GM12878 (cell line): ENCODE measurements around the gene ARID1A. TPM values are rescaled to one million over a fixed set of nuclear protein-coding genes. Genes with fewer than 3 reads are reported as not detected.

Experiments
- ATAC-seq: fragments of 200-7000 bp; cut with Tn5 transposase; 3 replicates; pipeline ENCODE4 v1.9.1; 2020; ENCODE audit warnings: mild to moderate bottlenecking, moderate library complexity
- BruUV-seq: library from RNA; stranded (reverse); fragments of 400-500 nt; replicated peaks from 2 replicates; lab custom pipeline; 2021; lab: Mats Ljungman, UMichigan
- CTCF ChIA-PET: fragments of 300-600 bp; sonication (Branson Sonifier 250); formaldehyde crosslinking; extraction: SDS; loops from one replicate; lab custom pipeline; 2021; ENCODE audit warnings: inconsistent platforms; lab: Yijun Ruan, JAX
- POLR2A ChIA-PET: fragments of 350-600 bp; formaldehyde crosslinking; extraction: SDS; loops from one replicate; lab custom pipeline; 2021; ENCODE audit warnings: inconsistent platforms; lab: Charles Lee
- RAD21 ChIA-PET: fragments of 300-600 bp; sonication (Branson Sonifier 250); formaldehyde crosslinking; loops from one replicate; lab custom pipeline; 2023; ENCODE audit warnings: antibody characterized with exemption; ENCODE audit not compliant: unreplicated experiment; lab: Charles Lee
- SMC1A ChIA-PET: fragments of 300-600 bp; sonication (Branson Sonifier 250); formaldehyde crosslinking; loops from one replicate; lab custom pipeline; 2023; ENCODE audit not compliant: unreplicated experiment, uncharacterized antibody; lab: Charles Lee
- DNase-seq: peaks from one replicate; pipeline ENCODE4 v3.0.0-alpha.2; 2011; ENCODE audit warnings: low read depth, low spot score
- FAIRE-seq: peaks from 3 replicates; lab custom pipeline; 2011; peaks lifted over from hg19 to GRCh38; lab: Jason Lieb, UNC
- H2AFZ ChIP-seq: 2 replicates; pipeline ENCODE4 v1.6.0; 2011; ENCODE audit warnings: low read depth, low read length, control low read depth; ENCODE audit not compliant: control insufficient read depth
- H3K27ac ChIP-seq: 2 replicates; pipeline ENCODE4 v1.5.1; 2011; ENCODE audit warnings: control low read depth; ENCODE audit not compliant: control insufficient read depth, insufficient read depth
- H3K27me3 ChIP-seq, 2 experiments: replicated peaks in 1 of 2; 2 replicates each; pipeline versions ENCODE4 v1.6.0 to v1.6.1; 2011; ENCODE audit warnings: low read length in 1 of 2; ENCODE audit not compliant: control insufficient read depth in 2 of 2, insufficient read depth in 2 of 2
- H3K36me3 ChIP-seq, 2 experiments: 2 replicates each; pipeline ENCODE4 v1.5.1; 2011; ENCODE audit warnings: low read length in 1 of 2; ENCODE audit not compliant: control insufficient read depth in 2 of 2, insufficient read depth in 2 of 2
- H3K4me1 ChIP-seq: 2 replicates; pipeline ENCODE4 v1.6.1; 2011; ENCODE audit warnings: mild to moderate bottlenecking, low read length, moderate library complexity, mixed read lengths; ENCODE audit not compliant: control insufficient read depth, insufficient read depth
- H3K4me2 ChIP-seq: 2 replicates; pipeline ENCODE4 v1.6.0; 2011; ENCODE audit warnings: control low read depth; ENCODE audit not compliant: control insufficient read depth, insufficient read depth
- H3K4me3 ChIP-seq: fragments of 200-600 bp; sonication (generic); 2 replicates; pipeline ENCODE4 v1.5.1; 2016
- H3K79me2 ChIP-seq: 2 replicates; pipeline ENCODE4 v1.6.0; 2011; ENCODE audit warnings: low read length; ENCODE audit not compliant: control insufficient read depth, insufficient read depth
- H3K9ac ChIP-seq: 2 replicates; pipeline ENCODE4 v1.8.0; 2011; ENCODE audit warnings: low read length, control low read depth, mixed read lengths; ENCODE audit not compliant: control insufficient read depth, insufficient read depth
- H3K9me3 ChIP-seq: replicated peaks from 3 replicates; pipeline ENCODE4 v1.5.1; 2011; ENCODE audit warnings: mild to moderate bottlenecking, low read length; ENCODE audit not compliant: control insufficient read depth, insufficient read depth
- H4K20me1 ChIP-seq: 2 replicates; pipeline ENCODE4 v1.6.0; 2011; ENCODE audit not compliant: control insufficient read depth, insufficient read depth
- BACH1 ChIP-seq: fragments of 450-650 bp; IDR thresholded peaks from 2 replicates; pipeline ENCODE4 v1.6.1; 2017; ENCODE audit warnings: mild to moderate bottlenecking, borderline replicate concordance
- CREM ChIP-seq: IDR thresholded peaks from 2 replicates; pipeline ENCODE4 v1.6.1; 2014; ENCODE audit warnings: antibody characterized with exemption, low read depth
- DPF2 ChIP-seq: fragments of 450-650 bp; IDR thresholded peaks from 2 replicates; pipeline ENCODE4 v1.6.1; 2017; ENCODE audit warnings: mild to moderate bottlenecking
- FOS ChIP-seq: IDR thresholded peaks from 3 replicates; pipeline ENCODE4 v1.6.1; 2011; ENCODE audit warnings: borderline replicate concordance; ENCODE audit not compliant: insufficient read length; ENCODE audit errors: extremely low read depth
- IRF3 ChIP-seq: fragments of 450-650 bp; IDR thresholded peaks from 2 replicates; pipeline ENCODE4 v1.6.1; 2014; ENCODE audit warnings: mild to moderate bottlenecking
- MYC ChIP-seq: IDR thresholded peaks from 2 replicates; pipeline ENCODE4 v1.6.1; 2011; ENCODE audit warnings: mild to moderate bottlenecking, low read length, moderate library complexity, inconsistent platforms; ENCODE audit not compliant: insufficient read depth, insufficient replicate concordance, insufficient read length, severe bottlenecking
- NR2C2 ChIP-seq: IDR thresholded peaks from 2 replicates; pipeline ENCODE4 v1.6.1; 2011; ENCODE audit warnings: borderline replicate concordance, low read depth; ENCODE audit not compliant: control insufficient read depth, insufficient read length
- NRF1 ChIP-seq: conservative IDR thresholded peaks from 2 replicates; pipeline ENCODE4 v1.6.1; 2011; ENCODE audit warnings: mild to moderate bottlenecking, low read depth, low read length, improper control_type of control experiment
- SIN3A ChIP-seq: IDR thresholded peaks from 2 replicates; pipeline ENCODE4 v1.6.1; 2012; ENCODE audit warnings: low read depth, low read length, improper control_type of control experiment
- STAT3 ChIP-seq: IDR thresholded peaks from 2 replicates; pipeline ENCODE4 v1.6.1; 2011; ENCODE audit warnings: low read depth, low read length, improper control_type of control experiment
- TBL1XR1 ChIP-seq: IDR thresholded peaks from 2 replicates; pipeline ENCODE4 v1.6.1; 2012; ENCODE audit warnings: low read depth, low read length, improper control_type of control experiment
- ZNF622 ChIP-seq: fragments of 450-650 bp; IDR thresholded peaks from 2 replicates; pipeline ENCODE4 v1.6.1; 2017; ENCODE audit warnings: mild to moderate bottlenecking, inconsistent platforms
- WGBS: methylation state at CpG from one replicate; pipeline ENCODE4 v1.1.6; 2016; ENCODE audit warnings: low lambda C conversion rate; ENCODE audit not compliant: insufficient replicate concordance, insufficient coverage; ENCODE audit errors: missing lambda C conversion rate; 5-methylcytosine and 5-hydroxymethylcytosine counted together
- in situ Hi-C: fragments of 300-500 bp; cut with MboI; formaldehyde crosslinking; loops from 9 replicates; pipeline ENCODE4 v1.14.3; 2018; ENCODE audit warnings: mixed read lengths
- intact Hi-C: fragments of 100-400 bp; cut with micrococcal nuclease; formaldehyde crosslinking; loops from one replicate; pipeline ENCODE4 v1.14.2; 2022; ENCODE audit not compliant: unreplicated experiment
- polyA plus RNA-seq, 11 experiments: library from polyadenylated mRNA; depleted of rRNA in 4 of 11; unstranded in 6 of 11; stranded (reverse) in 5 of 11; fragments of >200 nt; fragmentation: Nextera tagmentation in 4 of 11; fragmentation: Illumina TruSeq in 1 of 11; extraction: Ambion mirVana in 4 of 11; extraction: Trizol in 1 of 11; gene quantifications; 1 replicate in 1 of 11; 2 replicates in 10 of 11; pipeline versions ENCODE4 v1.2.1 to v1.2.3, GENCODE V29; 2011 to 2016; ENCODE audit warnings: inconsistent platforms in 2 of 11, missing spikeins in 2 of 11, low read depth in 1 of 11
- total RNA-seq, 4 experiments: library from RNA; depleted of rRNA in 3 of 4; stranded (reverse); fragments of >200 nt in 3 of 4; fragmentation: Illumina TruSeq in 1 of 4; extraction: Trizol in 1 of 4; gene quantifications; 2 replicates each; pipeline versions ENCODE4 v1.2.1 to v1.2.3, GENCODE V29; 2013 to 2021
- TF ChIP-seq, protein P1 (sequence below), 3 experiments: IDR thresholded peaks in 2 of 3; conservative IDR thresholded peaks in 1 of 3; 2 replicates each; pipeline ENCODE4 v1.5.1; 2011; ENCODE audit warnings: low read depth in 3 of 3, low read length in 3 of 3, mild to moderate bottlenecking in 3 of 3, control low read depth in 2 of 3, moderate library complexity in 2 of 3, inconsistent platforms in 1 of 3, mixed read lengths in 1 of 3; ENCODE audit not compliant: control insufficient read depth in 2 of 3, insufficient read depth in 1 of 3; ENCODE audit errors: extremely low read depth in 1 of 3
- TF ChIP-seq, protein P2 (sequence below): fragments of 450-650 bp; formaldehyde crosslinking; IDR thresholded peaks from 2 replicates; pipeline ENCODE4 v1.4.0; 2020; ENCODE audit warnings: mild to moderate bottlenecking, moderate library complexity
- TF ChIP-seq, protein P3 (sequence below): IDR thresholded peaks from 2 replicates; pipeline ENCODE4 v1.6.1; 2011; ENCODE audit warnings: low read depth, mild to moderate bottlenecking, low read length, moderate library complexity, borderline replicate concordance; ENCODE audit errors: extremely low read depth

Gene ARID1A
- total and polyA plus RNA-seq, 10 of the 15 experiments (the other 5 are each of a cell fraction or from before 2014, with no cell fraction given): 10.0 to 98.0 (median 23.5) TPM

- no peak overlapping the region for H3K4me3 ChIP-seq
- WGBS: 85% methylated on average over 3 of the region's 3 CpGs
- no peak overlapping the region for H2AFZ ChIP-seq
- ChIA-PET RAD21 (interaction anchor here (0.6 kb wide), 2 partner anchors 80 to 82 kb away, joined by 3 to 6 read pairs; no protein-coding TSS in a partner anchor), SMC1A (interaction anchor here (1.2 kb wide), 1 partner anchor 18 kb away, joined by 3 read pairs; no protein-coding TSS in a partner anchor), POLR2A (interaction anchor here (0.6 to 1.4 kb wide), 2 partner anchors 10 to 1065 kb away, joined by 4 to 6 read pairs; no protein-coding TSS in a partner anchor), CTCF (interaction anchor here (1.3 kb wide), 1 partner anchor 83 kb away, joined by 3 read pairs; no protein-coding TSS in a partner anchor)
- no peak for TF ChIP-seq TBL1XR1
- no peak for TF ChIP-seq FOS
- no peak for TF ChIP-seq MYC
- TF ChIP-seq, protein P1, sequence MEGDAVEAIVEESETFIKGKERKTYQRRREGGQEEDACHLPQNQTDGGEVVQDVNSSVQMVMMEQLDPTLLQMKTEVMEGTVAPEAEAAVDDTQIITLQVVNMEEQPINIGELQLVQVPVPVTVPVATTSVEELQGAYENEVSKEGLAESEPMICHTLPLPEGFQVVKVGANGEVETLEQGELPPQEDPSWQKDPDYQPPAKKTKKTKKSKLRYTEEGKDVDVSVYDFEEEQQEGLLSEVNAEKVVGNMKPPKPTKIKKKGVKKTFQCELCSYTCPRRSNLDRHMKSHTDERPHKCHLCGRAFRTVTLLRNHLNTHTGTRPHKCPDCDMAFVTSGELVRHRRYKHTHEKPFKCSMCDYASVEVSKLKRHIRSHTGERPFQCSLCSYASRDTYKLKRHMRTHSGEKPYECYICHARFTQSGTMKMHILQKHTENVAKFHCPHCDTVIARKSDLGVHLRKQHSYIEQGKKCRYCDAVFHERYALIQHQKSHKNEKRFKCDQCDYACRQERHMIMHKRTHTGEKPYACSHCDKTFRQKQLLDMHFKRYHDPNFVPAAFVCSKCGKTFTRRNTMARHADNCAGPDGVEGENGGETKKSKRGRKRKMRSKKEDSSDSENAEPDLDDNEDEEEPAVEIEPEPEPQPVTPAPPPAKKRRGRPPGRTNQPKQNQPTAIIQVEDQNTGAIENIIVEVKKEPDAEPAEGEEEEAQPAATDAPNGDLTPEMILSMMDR (IDR thresholded peaks at IDR 0.05 in 2 of 3, conservative IDR thresholded peaks at IDR 0.05 in 1 of 3; ENCODE audit: control insufficient read depth in 2 of 3, extremely low read depth in 1 of 3, insufficient read depth in 1 of 3, low read depth in 3 of 3, low read length in 3 of 3): no peak
- no peak for TF ChIP-seq NRF1
- TF ChIP-seq BACH1: no peak
- TF ChIP-seq SIN3A: no peak
- no peak for TF ChIP-seq CREM
- TF ChIP-seq, protein P2, sequence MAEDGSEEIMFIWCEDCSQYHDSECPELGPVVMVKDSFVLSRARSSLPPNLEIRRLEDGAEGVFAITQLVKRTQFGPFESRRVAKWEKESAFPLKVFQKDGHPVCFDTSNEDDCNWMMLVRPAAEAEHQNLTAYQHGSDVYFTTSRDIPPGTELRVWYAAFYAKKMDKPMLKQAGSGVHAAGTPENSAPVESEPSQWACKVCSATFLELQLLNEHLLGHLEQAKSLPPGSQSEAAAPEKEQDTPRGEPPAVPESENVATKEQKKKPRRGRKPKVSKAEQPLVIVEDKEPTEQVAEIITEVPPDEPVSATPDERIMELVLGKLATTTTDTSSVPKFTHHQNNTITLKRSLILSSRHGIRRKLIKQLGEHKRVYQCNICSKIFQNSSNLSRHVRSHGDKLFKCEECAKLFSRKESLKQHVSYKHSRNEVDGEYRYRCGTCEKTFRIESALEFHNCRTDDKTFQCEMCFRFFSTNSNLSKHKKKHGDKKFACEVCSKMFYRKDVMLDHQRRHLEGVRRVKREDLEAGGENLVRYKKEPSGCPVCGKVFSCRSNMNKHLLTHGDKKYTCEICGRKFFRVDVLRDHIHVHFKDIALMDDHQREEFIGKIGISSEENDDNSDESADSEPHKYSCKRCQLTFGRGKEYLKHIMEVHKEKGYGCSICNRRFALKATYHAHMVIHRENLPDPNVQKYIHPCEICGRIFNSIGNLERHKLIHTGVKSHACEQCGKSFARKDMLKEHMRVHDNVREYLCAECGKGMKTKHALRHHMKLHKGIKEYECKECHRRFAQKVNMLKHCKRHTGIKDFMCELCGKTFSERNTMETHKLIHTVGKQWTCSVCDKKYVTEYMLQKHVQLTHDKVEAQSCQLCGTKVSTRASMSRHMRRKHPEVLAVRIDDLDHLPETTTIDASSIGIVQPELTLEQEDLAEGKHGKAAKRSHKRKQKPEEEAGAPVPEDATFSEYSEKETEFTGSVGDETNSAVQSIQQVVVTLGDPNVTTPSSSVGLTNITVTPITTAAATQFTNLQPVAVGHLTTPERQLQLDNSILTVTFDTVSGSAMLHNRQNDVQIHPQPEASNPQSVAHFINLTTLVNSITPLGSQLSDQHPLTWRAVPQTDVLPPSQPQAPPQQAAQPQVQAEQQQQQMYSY (CRISPR knock-in tag): no peak
- TF ChIP-seq IRF3: no peak
- no peak for TF ChIP-seq DPF2
- no peak for TF ChIP-seq ZNF622
- TF ChIP-seq STAT3: no peak
- TF ChIP-seq NR2C2: no peak
- TF ChIP-seq, protein P3, sequence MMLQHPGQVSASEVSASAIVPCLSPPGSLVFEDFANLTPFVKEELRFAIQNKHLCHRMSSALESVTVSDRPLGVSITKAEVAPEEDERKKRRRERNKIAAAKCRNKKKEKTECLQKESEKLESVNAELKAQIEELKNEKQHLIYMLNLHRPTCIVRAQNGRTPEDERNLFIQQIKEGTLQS: no peak
- FAIRE-seq (no peak), ATAC-seq (no peak), DNase-seq (no peak)
- H3K79me2 ChIP-seq: no peaks in the 10 kb centered on the region; the same call in 1 of the 2 replicates
- peaks cover 30 to 50% of the 10 kb centered on the region in 2 experiments for H3K36me3 ChIP-seq
- H4K20me1 ChIP-seq: no peaks in the 10 kb centered on the region
- in situ Hi-C loops (no loop called here), intact Hi-C loops (no loop called here)
- no peak overlapping the region for H3K9ac ChIP-seq
- BruUV-seq: no TSS peak
- no peaks in the 10 kb centered on the region for H3K9me3 ChIP-seq
- H3K4me1 ChIP-seq: no peaks in the 10 kb centered on the region
- no peak overlapping the region for H3K4me2 ChIP-seq
- H3K27ac ChIP-seq: no peak overlapping the region
- H3K27me3 ChIP-seq: no peaks in the 10 kb centered on the region
These were observed 65.4 kb downstream of the ARID1A start for GRCh38 chr1:26761217-26761616.
